Measurements from ENCODE around the gene TRAF2.

TRAF2 gene

GRCh38 chr9:136900988-136901515 lies 14.7 kb downstream of the TRAF2 start:
- no peak for TF ChIP-seq ZFX (IDR thresholded peaks at IDR 0.05; ENCODE audit: borderline replicate concordance)
- TF ChIP-seq, protein P1, sequence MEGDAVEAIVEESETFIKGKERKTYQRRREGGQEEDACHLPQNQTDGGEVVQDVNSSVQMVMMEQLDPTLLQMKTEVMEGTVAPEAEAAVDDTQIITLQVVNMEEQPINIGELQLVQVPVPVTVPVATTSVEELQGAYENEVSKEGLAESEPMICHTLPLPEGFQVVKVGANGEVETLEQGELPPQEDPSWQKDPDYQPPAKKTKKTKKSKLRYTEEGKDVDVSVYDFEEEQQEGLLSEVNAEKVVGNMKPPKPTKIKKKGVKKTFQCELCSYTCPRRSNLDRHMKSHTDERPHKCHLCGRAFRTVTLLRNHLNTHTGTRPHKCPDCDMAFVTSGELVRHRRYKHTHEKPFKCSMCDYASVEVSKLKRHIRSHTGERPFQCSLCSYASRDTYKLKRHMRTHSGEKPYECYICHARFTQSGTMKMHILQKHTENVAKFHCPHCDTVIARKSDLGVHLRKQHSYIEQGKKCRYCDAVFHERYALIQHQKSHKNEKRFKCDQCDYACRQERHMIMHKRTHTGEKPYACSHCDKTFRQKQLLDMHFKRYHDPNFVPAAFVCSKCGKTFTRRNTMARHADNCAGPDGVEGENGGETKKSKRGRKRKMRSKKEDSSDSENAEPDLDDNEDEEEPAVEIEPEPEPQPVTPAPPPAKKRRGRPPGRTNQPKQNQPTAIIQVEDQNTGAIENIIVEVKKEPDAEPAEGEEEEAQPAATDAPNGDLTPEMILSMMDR (IDR thresholded peaks at IDR 0.05): no peak
- H3K27ac ChIP-seq: peak overlapping the region; percentile 59

- H3K27ac ChIP-seq: peak overlapping the region; percentile 59
- TF ChIP-seq, protein P1 (IDR thresholded peaks at IDR 0.05): no peak
- no peak for TF ChIP-seq ZFX (IDR thresholded peaks at IDR 0.05; ENCODE audit: borderline replicate concordance)
Observed at GRCh38 chr9:136901516-136902258, 15.4 kb downstream of the TRAF2 start.

- H3K27ac ChIP-seq: peak overlapping the region; percentile 59
- TF ChIP-seq, protein P1 (IDR thresholded peaks at IDR 0.05): no peak
- no peak for TF ChIP-seq ZFX (IDR thresholded peaks at IDR 0.05; ENCODE audit: borderline replicate concordance)
Observed at GRCh38 chr9:136902259-136902821, 16.0 kb downstream of the TRAF2 start.

DNA sequence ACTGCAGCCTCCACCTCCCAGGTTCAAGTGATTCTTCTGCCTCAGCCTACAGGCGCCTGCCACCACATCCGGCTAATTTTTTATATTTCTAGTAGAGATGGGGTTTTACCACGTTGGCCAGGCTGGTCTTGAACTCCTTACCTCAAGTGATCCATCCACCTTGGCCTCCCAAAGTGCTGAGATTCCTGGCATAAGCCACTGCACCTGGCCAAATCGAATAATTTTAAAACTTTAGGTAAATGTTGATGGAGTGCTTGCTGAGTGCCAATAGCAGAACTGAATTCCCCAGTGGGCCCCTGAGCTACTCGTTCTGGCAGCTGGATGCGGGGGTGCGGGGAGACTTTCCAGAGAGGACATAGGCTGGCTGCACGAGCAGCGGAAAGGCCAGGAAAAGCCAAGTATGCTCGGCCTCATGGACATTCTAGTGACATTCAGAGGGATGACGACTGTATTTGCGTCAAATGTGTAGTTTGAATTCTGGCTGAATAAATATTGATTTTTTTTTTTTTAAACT lies 16.8 kb downstream of the TRAF2 start:
- H3K27ac ChIP-seq: peak overlapping the region; percentile 59
- TF ChIP-seq ZFX (IDR thresholded peaks at IDR 0.05; ENCODE audit: borderline replicate concordance): no peak
- TF ChIP-seq, protein P1 (IDR thresholded peaks at IDR 0.05): no peak

- H3K27ac ChIP-seq: no peak overlapping the region
- TF ChIP-seq, protein P1 (IDR thresholded peaks at IDR 0.05): no peak
- TF ChIP-seq ZFX (IDR thresholded peaks at IDR 0.05; ENCODE audit: borderline replicate concordance): no peak
Observed at GRCh38 chr9:136906266-136906665, 19.9 kb downstream of the TRAF2 start.

- TF ChIP-seq ZFX (IDR thresholded peaks at IDR 0.05; ENCODE audit: borderline replicate concordance): no peak
- TF ChIP-seq, protein P1 (IDR thresholded peaks at IDR 0.05): no peak
- H3K27ac ChIP-seq: no peak overlapping the region
Observed at GRCh38 chr9:136907011-136907914, 20.9 kb downstream of the TRAF2 start.
